Neural cell (in vitro differentiated cells): ENCODE results near the gene LETM1.
"Not testable (repeated sequence)": the region's sequence is repeated elsewhere in the genome, so short reads cannot be mapped to it uniquely, and the experiment has no call there.

Experiments
- CTCF ChIP-seq: fragments of 450-650 bp; IDR thresholded peaks from 2 replicates; pipeline ENCODE4 v1.5.1; 2014; ENCODE audit warnings: antibody characterized with exemption, mild to moderate bottlenecking, moderate library complexity; ENCODE audit not compliant: poor library complexity, severe bottlenecking
- EP300 ChIP-seq: fragments of 450-650 bp; conservative IDR thresholded peaks from 2 replicates; pipeline ENCODE4 v1.6.1; 2014; ENCODE audit warnings: antibody characterized with exemption, mild to moderate bottlenecking, moderate library complexity; ENCODE audit not compliant: poor library complexity, severe bottlenecking
- EZH2 ChIP-seq: fragments of 200-600, 300-800 bp; shearing (Covaris generic), sonication (generic); IDR thresholded peaks from 2 replicates; pipeline ENCODE4 v1.6.1; 2014; ENCODE audit warnings: antibody characterized with exemption, low read length, borderline replicate concordance, mild to moderate bottlenecking; ENCODE audit not compliant: insufficient read depth, poor library complexity, severe bottlenecking
- MXI1 ChIP-seq: fragments of 450-650 bp; conservative IDR thresholded peaks from 2 replicates; pipeline ENCODE4 v1.6.1; 2014; ENCODE audit warnings: antibody characterized with exemption, mild to moderate bottlenecking; ENCODE audit not compliant: poor library complexity, severe bottlenecking
- POLR2AphosphoS5 ChIP-seq: IDR thresholded peaks from 2 replicates; pipeline ENCODE4 v1.6.1; 2012
- RAD21 ChIP-seq: fragments of 450-650 bp; conservative IDR thresholded peaks from 2 replicates; pipeline ENCODE4 v1.6.1; 2014; ENCODE audit warnings: antibody characterized with exemption, mild to moderate bottlenecking, moderate library complexity
- REST ChIP-seq: IDR thresholded peaks from 2 replicates; pipeline ENCODE4 v1.6.1; 2012; ENCODE audit warnings: borderline replicate concordance
- SMC3 ChIP-seq: fragments of 450-650 bp; conservative IDR thresholded peaks from 2 replicates; pipeline ENCODE4 v1.6.1; 2014; ENCODE audit warnings: antibody characterized with exemption, mild to moderate bottlenecking, moderate library complexity; ENCODE audit not compliant: poor library complexity
- TAF1 ChIP-seq: IDR thresholded peaks from 2 replicates; pipeline ENCODE4 v1.6.1; 2012; ENCODE audit warnings: low read depth

- TF ChIP-seq POLR2AphosphoS5, CTCF, EP300, EZH2, RAD21, TAF1, MXI1, SMC3, REST: not testable (repeated sequence)
Measured at GRCh38 chr4:1835836-1836235, 20.1 kb downstream of the LETM1 start.
